BE2C (cell line): ENCODE measurements around the gene DLG2.

ENCODE experiments used
- DNase-seq: peaks from one replicate; pipeline ENCODE4 v3.0.0-alpha.2; 2020
- H3K27me3 ChIP-seq: fragments of 250-450 bp; sonication (Bioruptor Pico); 2 replicates; pipeline ENCODE4 v1.5.1; 2020; ENCODE audit warnings: mild to moderate bottlenecking
- H3K36me3 ChIP-seq: fragments of 250-450 bp; sonication (Bioruptor Pico); 2 replicates; pipeline ENCODE4 v1.5.1; 2020; ENCODE audit warnings: mild to moderate bottlenecking
- H3K4me1 ChIP-seq: fragments of 250-450 bp; sonication (Bioruptor Pico); 2 replicates; pipeline ENCODE4 v1.5.1; 2020
- H3K4me3 ChIP-seq: 2 replicates; pipeline ENCODE4 v1.5.1; 2011; ENCODE audit warnings: low read depth, low read length
- H3K9me3 ChIP-seq: fragments of 250-450 bp; sonication (Bioruptor Pico); 2 replicates; pipeline ENCODE4 v1.5.1; 2020
- CTCF ChIP-seq: IDR thresholded peaks from 2 replicates; pipeline ENCODE4 v1.5.1; 2012; ENCODE audit warnings: mild to moderate bottlenecking, low read depth, low read length

DLG2 gene

GRCh38 chr11:84273541-84273940 lies 1353.6 kb downstream of the DLG2 start:
- DNase-seq = no peak
- H3K4me1 ChIP-seq = no peaks in the 10 kb centered on the region
- no peak for TF ChIP-seq CTCF
- H3K4me3 ChIP-seq = no peak overlapping the region
- H3K36me3 ChIP-seq = no peaks in the 10 kb centered on the region
- no peaks in the 10 kb centered on the region for H3K27me3 ChIP-seq
- H3K9me3 ChIP-seq = no peaks in the 10 kb centered on the region

DNA sequence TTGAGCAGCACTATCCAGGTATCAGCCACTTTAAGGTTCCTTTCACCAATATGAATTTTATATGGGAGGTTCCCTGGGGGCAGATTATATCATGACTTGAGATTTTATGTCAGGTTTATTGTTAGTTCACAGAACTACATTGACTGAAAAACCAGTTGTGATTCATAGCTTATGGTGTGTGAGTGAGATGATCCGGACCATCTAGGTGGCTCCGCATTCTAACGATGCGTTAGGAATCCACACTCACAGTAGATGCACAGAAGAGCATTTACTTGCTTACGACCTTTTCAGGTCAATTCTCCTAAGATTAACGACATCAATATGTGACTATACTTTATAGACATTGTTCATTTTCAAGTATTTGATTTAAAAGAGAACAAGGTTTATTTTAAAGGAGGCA lies 1356.7 kb downstream of the DLG2 start:
- Histone ChIP-seq H3K9me3 (no peaks in the 10 kb centered on the region), H3K4me1 (no peaks in the 10 kb centered on the region), H3K4me3 (no peak overlapping the region), H3K36me3 (no peaks in the 10 kb centered on the region), H3K27me3 (no peaks in the 10 kb centered on the region)
- no peak for DNase-seq
- no peak for TF ChIP-seq CTCF

DNA sequence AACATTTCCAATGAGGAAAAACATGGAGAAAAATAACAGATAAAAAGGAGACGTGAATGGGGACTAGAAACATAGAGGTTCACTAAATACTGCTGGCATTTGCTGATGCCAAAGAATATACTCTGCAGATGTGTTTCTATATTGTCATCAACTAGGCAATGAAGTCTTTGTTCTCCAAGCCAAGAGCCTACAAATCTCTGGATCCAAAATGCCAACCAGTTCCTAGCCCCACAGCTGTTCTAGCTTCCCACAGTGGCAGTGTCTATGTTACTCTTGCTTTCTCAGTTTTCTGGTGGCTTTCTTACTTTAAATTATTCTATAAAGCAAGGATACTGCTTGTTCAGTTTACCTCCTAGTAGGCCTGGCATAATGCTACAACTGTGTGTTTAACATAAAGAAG lies 1363.1 kb downstream of the DLG2 start:
- peaks cover 14% of the 10 kb centered on the region for H3K4me1 ChIP-seq
- H3K36me3 ChIP-seq = no peaks in the 10 kb centered on the region
- no peaks in the 10 kb centered on the region for H3K9me3 ChIP-seq
- DNase-seq = no peak
- no peak for TF ChIP-seq CTCF
- H3K4me3 ChIP-seq = no peak overlapping the region
- no peaks in the 10 kb centered on the region for H3K27me3 ChIP-seq

GRCh38 chr11:84261707-84262106 lies 1365.4 kb downstream of the DLG2 start:
- peak; percentile 67 for TF ChIP-seq CTCF
- Histone ChIP-seq H3K27me3 (no peaks in the 10 kb centered on the region), H3K9me3 (no peaks in the 10 kb centered on the region), H3K4me3 (no peak overlapping the region), H3K4me1 (peaks cover 14% of the 10 kb centered on the region), H3K36me3 (no peaks in the 10 kb centered on the region)
- peak; percentile 46 for DNase-seq

GRCh38 chr11:84260862-84261261 lies 1366.3 kb downstream of the DLG2 start:
- Histone ChIP-seq H3K27me3 (no peaks in the 10 kb centered on the region), H3K4me3 (no peak overlapping the region), H3K36me3 (no peaks in the 10 kb centered on the region), H3K4me1 (peaks cover 14% of the 10 kb centered on the region), H3K9me3 (no peaks in the 10 kb centered on the region)
- no peak for TF ChIP-seq CTCF
- no peak for DNase-seq

- Histone ChIP-seq H3K4me3 (no peak overlapping the region), H3K36me3 (no peaks in the 10 kb centered on the region), H3K4me1 (peaks cover 12% of the 10 kb centered on the region), H3K27me3 (no peaks in the 10 kb centered on the region), H3K9me3 (no peaks in the 10 kb centered on the region)
- TF ChIP-seq CTCF = no peak
- no peak for DNase-seq
Observed at GRCh38 chr11:84256618-84257017, 1370.5 kb downstream of the DLG2 start.
